Thyroid gland (tissue), 4 donors: ENCODE data around the gene RASGRP1. TPM values are rescaled to one million over a fixed set of nuclear protein-coding genes. Genes with fewer than 3 reads are reported as not detected.

ENCODE experiments used
- DNase-seq, 2 donors: peaks; one replicate each; pipeline ENCODE4 v3.0.0-alpha.2; 2019
- H3K27ac ChIP-seq, 3 donors: fragments of 200-600 bp; sonication (generic); 1 replicate in 2 of 3; 2 replicates in 1 of 3; pipeline ENCODE4 v1.5.1; 2016 to 2019; ENCODE audit warnings: mild to moderate bottlenecking in 1 of 3, moderate library complexity in 1 of 3
- H3K27me3 ChIP-seq: fragments of 200-600 bp; sonication (generic); one replicate; pipeline ENCODE4 v1.5.1; 2019
- H3K36me3 ChIP-seq, 2 donors: fragments of 200-600 bp; sonication (generic); one replicate each; pipeline ENCODE4 v1.5.1; 2016 to 2019
- H3K4me1 ChIP-seq, 2 donors: fragments of 200-600 bp; sonication (generic); one replicate each; pipeline ENCODE4 v1.5.1; 2017 to 2019
- H3K4me3 ChIP-seq, 3 donors: fragments of 200-600 bp; sonication (generic); replicated peaks in 1 of 3; 1 replicate in 2 of 3; 2 replicates in 1 of 3; pipeline ENCODE4 v1.5.1; 2016; ENCODE audit warnings: mild to moderate bottlenecking in 1 of 3
- H3K9me3 ChIP-seq: fragments of 200-600 bp; sonication (generic); one replicate; pipeline ENCODE4 v1.5.1; 2017
- CTCF ChIP-seq, 6 experiments: fragments of 200-600 bp in 3 of 6; fragments of 450-650 bp in 3 of 6; sonication (generic) in 3 of 6; IDR thresholded peaks; one replicate each; pipeline ENCODE4 v1.5.1; 2016 to 2019; ENCODE audit warnings: antibody characterized with exemption in 6 of 6, mild to moderate bottlenecking in 2 of 6, inconsistent platforms in 1 of 6, moderate library complexity in 1 of 6
- POLR2A ChIP-seq, 2 donors: fragments of 450-650 bp; IDR thresholded peaks; one replicate each; pipeline ENCODE4 v1.6.1; 2017; ENCODE audit warnings: antibody characterized with exemption in 2 of 2, mild to moderate bottlenecking in 2 of 2, moderate library complexity in 1 of 2
- WGBS, 2 donors: methylation state at CpG; one replicate each; pipeline ENCODE4 v1.1.5; 2017; 5-methylcytosine and 5-hydroxymethylcytosine counted together
- intact Hi-C: fragments of 100-400 bp; cut with DNase I; formaldehyde crosslinking; loops from one replicate; pipeline ENCODE4 v1.15.1; 2023
- total RNA-seq, 4 donors: library from RNA; depleted of rRNA; stranded (reverse); fragments of >200 nt; gene quantifications; one replicate each; pipeline ENCODE4 v1.2.3, GENCODE V29; 2016

RASGRP1 gene
- total RNA-seq, 4 donors from 2014 or later = 0.24 to 1.9 (median 0.89) TPM

GRCh38 chr15:38560456-38560926, 4.1 kb downstream of the RASGRP1 start:
- WGBS, 2 donors = 88 to 90% methylated on average over 7 of the region's 7 CpGs
- TF ChIP-seq CTCF (IDR thresholded peaks at IDR 0.05) (no peak), POLR2A (IDR thresholded peaks at IDR 0.05) (no peak)
- intact Hi-C loops = no loop called here
- no peaks in the 10 kb centered on the region for H3K36me3 ChIP-seq
- H3K4me1 ChIP-seq = peaks cover 7 to 14% of the 10 kb centered on the region in 2 donors
- DNase-seq = no peak
- no peak overlapping the region for H3K27ac ChIP-seq
- H3K27me3 ChIP-seq = peaks cover 4% of the 10 kb centered on the region
- H3K9me3 ChIP-seq = no peaks in the 10 kb centered on the region
- no peak overlapping the region for H3K4me3 ChIP-seq

GRCh38 chr15:38559636-38560307, 4.8 kb downstream of the RASGRP1 start:
- Histone ChIP-seq H3K27ac (no peak overlapping the region), H3K27me3 (peaks cover 4% of the 10 kb centered on the region), H3K36me3 (no peaks in the 10 kb centered on the region), H3K4me3 (no peak overlapping the region), H3K4me1 (peaks cover 4 to 9% of the 10 kb centered on the region in 2 donors), H3K9me3 (no peaks in the 10 kb centered on the region)
- no peak for TF ChIP-seq POLR2A (IDR thresholded peaks at IDR 0.05)
- TF ChIP-seq CTCF (IDR thresholded peaks at IDR 0.05) = no peak
- WGBS, 2 donors = 49 to 65% methylated on average over 7 of the region's 7 CpGs
- intact Hi-C loops = no loop called here
- no peak for DNase-seq

- H3K36me3 ChIP-seq = no peaks in the 10 kb centered on the region
- no peaks in the 10 kb centered on the region for H3K9me3 ChIP-seq
- H3K27ac ChIP-seq = no peak overlapping the region
- no peak overlapping the region for H3K4me3 ChIP-seq
- intact Hi-C loops = no loop called here
- DNase-seq = no peak
- peaks cover 3 to 4% of the 10 kb centered on the region in 2 donors for H3K4me1 ChIP-seq
- TF ChIP-seq CTCF (IDR thresholded peaks at IDR 0.05) (no peak), POLR2A (IDR thresholded peaks at IDR 0.05) (no peak)
- H3K27me3 ChIP-seq = peaks cover 4% of the 10 kb centered on the region
- 89 to 91% methylated on average over 4 of the region's 4 CpGs for WGBS, 2 donors
Observed at GRCh38 chr15:38559131-38559530, 5.5 kb downstream of the RASGRP1 start.

GRCh38 chr15:38558372-38559059, 6.1 kb downstream of the RASGRP1 start:
- WGBS, 2 donors = 85 to 88% methylated on average over 6 of the region's 6 CpGs
- H3K36me3 ChIP-seq = no peaks in the 10 kb centered on the region
- H3K27ac ChIP-seq = no peak overlapping the region
- intact Hi-C loops = no loop called here
- TF ChIP-seq POLR2A (IDR thresholded peaks at IDR 0.05) (no peak), CTCF (IDR thresholded peaks at IDR 0.05) (no peak)
- peaks cover 4% of the 10 kb centered on the region for H3K27me3 ChIP-seq
- H3K4me1 ChIP-seq = no peaks in the 10 kb centered on the region
- no peaks in the 10 kb centered on the region for H3K9me3 ChIP-seq
- H3K4me3 ChIP-seq = no peak overlapping the region
- DNase-seq = no peak

DNA sequence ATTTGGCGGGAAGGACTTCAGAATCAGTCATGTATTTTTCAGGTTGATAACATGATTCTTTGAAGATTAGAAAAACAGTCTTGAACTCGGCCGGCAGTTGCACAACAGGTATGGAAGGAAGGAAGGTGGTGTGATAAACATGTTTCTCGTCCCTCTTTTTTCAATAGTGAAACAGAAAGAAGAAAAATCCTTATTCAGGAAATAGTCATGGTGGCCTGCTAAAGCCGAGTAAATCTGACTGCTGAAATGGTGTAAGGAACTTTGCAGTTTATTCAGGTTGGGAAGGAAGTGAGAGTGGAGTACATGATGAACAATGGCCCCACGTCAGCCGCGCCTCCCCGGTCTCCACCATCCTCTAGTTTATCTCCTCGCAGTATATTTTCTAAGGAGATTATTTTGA, 6.7 kb downstream of the RASGRP1 start:
- no peak overlapping the region for H3K27ac ChIP-seq
- WGBS, 2 donors = 78 to 81% methylated on average over 10 of the region's 10 CpGs
- intact Hi-C loops = no loop called here
- H3K9me3 ChIP-seq = no peaks in the 10 kb centered on the region
- H3K4me3 ChIP-seq = no peak overlapping the region
- DNase-seq = no peak
- no peaks in the 10 kb centered on the region for H3K4me1 ChIP-seq
- peaks cover 4% of the 10 kb centered on the region for H3K27me3 ChIP-seq
- no peaks in the 10 kb centered on the region for H3K36me3 ChIP-seq
- TF ChIP-seq CTCF (IDR thresholded peaks at IDR 0.05) = no peak
- TF ChIP-seq POLR2A (IDR thresholded peaks at IDR 0.05) = no peak
